ENCODE measurements around the gene FAM124B. TPM values are rescaled to one million over a fixed set of nuclear protein-coding genes. Genes with fewer than 3 reads are reported as not detected.
"Not testable (repeated sequence)": the region's sequence is repeated elsewhere in the genome, so short reads cannot be mapped to it uniquely, and the experiment has no call there.

The FAM124B gene
- total RNA-seq, 2 donors from 2014 or later: 0.78 TPM; not detected in 1

DNA sequence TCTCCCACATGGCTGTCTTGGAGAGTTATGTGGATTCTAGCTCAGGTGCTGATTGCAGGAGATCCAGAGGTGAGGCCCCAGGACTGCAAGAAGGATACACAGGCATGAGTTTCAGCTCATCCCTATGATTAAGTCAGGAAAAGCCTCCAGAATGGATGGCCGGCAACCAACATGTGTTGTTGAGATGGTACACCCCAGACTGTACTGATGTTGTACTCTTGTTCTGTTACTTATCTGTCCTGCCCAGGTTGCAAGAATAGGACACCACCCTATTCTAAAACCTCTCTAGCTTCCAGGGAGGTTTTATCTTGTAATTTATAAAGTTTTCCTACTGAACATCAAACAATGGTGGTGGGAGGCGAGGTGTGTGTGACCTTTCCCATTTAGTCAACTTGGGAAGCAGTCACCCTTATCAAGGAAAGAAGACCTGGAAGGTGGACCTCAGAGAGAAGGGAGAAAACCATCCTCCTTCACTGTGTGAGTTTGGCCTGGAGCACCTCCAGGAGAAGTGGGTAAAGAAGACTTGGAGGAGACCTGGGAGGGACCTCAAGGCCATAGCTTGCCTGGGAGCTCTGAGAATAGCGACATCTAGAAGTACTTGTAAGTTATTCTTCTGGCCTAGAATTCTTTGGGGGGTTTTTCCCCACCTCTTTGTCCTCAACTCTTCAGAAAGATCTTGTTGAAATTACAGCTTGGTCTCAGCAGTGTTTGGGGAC lies 8.6 kb downstream of the FAM124B start:
- TF ChIP-seq, protein P1, sequence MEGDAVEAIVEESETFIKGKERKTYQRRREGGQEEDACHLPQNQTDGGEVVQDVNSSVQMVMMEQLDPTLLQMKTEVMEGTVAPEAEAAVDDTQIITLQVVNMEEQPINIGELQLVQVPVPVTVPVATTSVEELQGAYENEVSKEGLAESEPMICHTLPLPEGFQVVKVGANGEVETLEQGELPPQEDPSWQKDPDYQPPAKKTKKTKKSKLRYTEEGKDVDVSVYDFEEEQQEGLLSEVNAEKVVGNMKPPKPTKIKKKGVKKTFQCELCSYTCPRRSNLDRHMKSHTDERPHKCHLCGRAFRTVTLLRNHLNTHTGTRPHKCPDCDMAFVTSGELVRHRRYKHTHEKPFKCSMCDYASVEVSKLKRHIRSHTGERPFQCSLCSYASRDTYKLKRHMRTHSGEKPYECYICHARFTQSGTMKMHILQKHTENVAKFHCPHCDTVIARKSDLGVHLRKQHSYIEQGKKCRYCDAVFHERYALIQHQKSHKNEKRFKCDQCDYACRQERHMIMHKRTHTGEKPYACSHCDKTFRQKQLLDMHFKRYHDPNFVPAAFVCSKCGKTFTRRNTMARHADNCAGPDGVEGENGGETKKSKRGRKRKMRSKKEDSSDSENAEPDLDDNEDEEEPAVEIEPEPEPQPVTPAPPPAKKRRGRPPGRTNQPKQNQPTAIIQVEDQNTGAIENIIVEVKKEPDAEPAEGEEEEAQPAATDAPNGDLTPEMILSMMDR (IDR thresholded peaks at IDR 0.05): no peak
- TF ChIP-seq POLR2A (IDR thresholded peaks at IDR 0.05): no peak
- Histone ChIP-seq H3K4me1 (no peaks in the 10 kb centered on the region), H3K36me3 (replicated peaks in 1 of 2; ENCODE audit: insufficient read depth in 1 of 2, low read depth in 2 of 2) (no peaks in the 10 kb centered on the region), H3K27ac (no peak overlapping the region), H3K4me3 (no peak overlapping the region), H3K9me3 (no peaks in the 10 kb centered on the region), H3K27me3 (no peaks in the 10 kb centered on the region)
- intact Hi-C loops (cut with DNase I): no loop called here
- ATAC-seq: no peak
- 94 to 95% methylated on average over 3 of the region's 3 CpGs for whole genome bisulfite sequencing, 2 donors
- no peak for DNase-seq

DNA sequence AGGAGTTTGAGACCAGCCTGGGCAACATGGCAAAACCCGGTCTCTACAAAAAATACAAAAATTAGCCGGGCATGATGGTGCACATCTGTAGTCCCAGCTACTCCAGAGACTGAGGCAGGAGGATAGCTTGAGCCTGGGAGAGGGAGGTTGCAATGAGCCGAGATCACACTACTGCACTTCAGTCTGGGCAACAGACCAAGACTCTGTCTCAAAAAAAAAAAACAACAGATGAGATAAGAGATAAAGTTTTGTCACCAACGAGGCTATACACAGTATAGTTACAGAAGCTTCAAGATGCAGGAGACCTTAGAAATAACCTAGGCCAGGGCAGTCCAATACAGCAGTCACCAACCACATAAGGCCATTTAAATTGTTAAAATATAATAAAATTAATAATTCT lies 9.4 kb downstream of the FAM124B start:
- Histone ChIP-seq H3K9me3 (no peaks in the 10 kb centered on the region), H3K4me3 (no peak overlapping the region), H3K27ac (no peak overlapping the region), H3K36me3 (replicated peaks in 1 of 2; ENCODE audit: insufficient read depth in 1 of 2, low read depth in 2 of 2) (no peaks in the 10 kb centered on the region), H3K4me1 (no peaks in the 10 kb centered on the region), H3K27me3 (no peaks in the 10 kb centered on the region)
- ATAC-seq (no peak), DNase-seq (no peak)
- 51 to 56% methylated on average over 4 of the region's 4 CpGs for WGBS, 2 donors
- TF ChIP-seq, protein P1 (IDR thresholded peaks at IDR 0.05): no peak
- intact Hi-C loops (cut with DNase I): no loop called here

DNA sequence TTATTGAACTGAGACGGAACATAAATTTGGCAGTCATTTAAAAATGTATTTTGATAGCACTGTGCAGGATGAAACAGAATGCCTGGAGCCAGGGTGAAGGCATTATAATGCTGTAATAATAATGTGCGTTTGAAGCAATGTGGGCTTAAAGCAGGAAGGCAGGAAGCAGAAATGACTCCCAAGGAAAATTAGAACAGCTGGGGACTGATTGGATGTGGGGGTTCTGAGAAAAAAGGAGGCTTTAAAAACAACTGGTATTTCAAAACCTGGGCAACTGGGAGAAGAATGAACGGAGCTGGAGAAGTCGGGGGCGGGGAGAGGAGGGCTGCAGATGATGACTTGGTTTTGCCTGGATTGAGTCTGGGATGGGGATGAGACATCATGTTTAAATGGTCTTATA lies 12.6 kb downstream of the FAM124B start:
- TF ChIP-seq, protein P1 (IDR thresholded peaks at IDR 0.05): no peak
- no peak for TF ChIP-seq POLR2A (IDR thresholded peaks at IDR 0.05)
- H3K9me3 ChIP-seq: no peaks in the 10 kb centered on the region
- ATAC-seq (no peak), DNase-seq (no peak)
- H3K27ac ChIP-seq: no peak overlapping the region
- no peak overlapping the region for H3K4me3 ChIP-seq
- no peaks in the 10 kb centered on the region for H3K4me1 ChIP-seq
- intact Hi-C loops (cut with DNase I): no loop called here
- H3K36me3 ChIP-seq (replicated peaks in 1 of 2; ENCODE audit: insufficient read depth in 1 of 2, low read depth in 2 of 2): no peaks in the 10 kb centered on the region
- H3K27me3 ChIP-seq: no peaks in the 10 kb centered on the region
- WGBS, 2 donors: 76 to 78% methylated on average over 5 of the region's 5 CpGs

DNA sequence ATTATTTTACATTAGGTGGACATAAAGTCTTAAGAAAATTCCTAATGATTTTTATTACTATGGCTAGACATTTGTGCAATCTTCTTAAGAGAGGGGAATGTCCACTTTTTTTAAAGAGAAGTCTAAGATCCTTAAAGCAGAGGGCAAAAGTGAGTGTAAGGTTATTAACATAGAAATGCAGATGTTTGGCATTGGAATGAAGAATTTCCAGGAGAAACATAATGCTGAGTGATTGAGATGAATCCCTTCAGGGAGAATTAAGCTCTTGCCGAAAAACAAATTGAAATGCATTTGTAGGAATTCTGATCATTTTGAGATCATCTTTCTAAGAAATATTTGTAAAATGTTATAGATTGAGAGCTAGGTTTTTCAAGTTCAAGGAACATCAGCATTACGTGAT lies 15.0 kb downstream of the FAM124B start:
- TF ChIP-seq POLR2A (IDR thresholded peaks at IDR 0.05): no peak
- TF ChIP-seq, protein P1 (IDR thresholded peaks at IDR 0.05): no peak
- WGBS, 2 donors: 76 to 81% methylated on average over 2 of the region's 2 CpGs
- no peaks in the 10 kb centered on the region for H3K36me3 ChIP-seq (replicated peaks in 1 of 2; ENCODE audit: insufficient read depth in 1 of 2, low read depth in 2 of 2)
- DNase-seq: no peak
- ATAC-seq: no peak
- no peaks in the 10 kb centered on the region for H3K9me3 ChIP-seq
- H3K4me1 ChIP-seq: no peaks in the 10 kb centered on the region
- H3K27me3 ChIP-seq: no peaks in the 10 kb centered on the region
- no peak overlapping the region for H3K4me3 ChIP-seq
- intact Hi-C loops (cut with DNase I): no loop called here
- no peak overlapping the region for H3K27ac ChIP-seq

DNA sequence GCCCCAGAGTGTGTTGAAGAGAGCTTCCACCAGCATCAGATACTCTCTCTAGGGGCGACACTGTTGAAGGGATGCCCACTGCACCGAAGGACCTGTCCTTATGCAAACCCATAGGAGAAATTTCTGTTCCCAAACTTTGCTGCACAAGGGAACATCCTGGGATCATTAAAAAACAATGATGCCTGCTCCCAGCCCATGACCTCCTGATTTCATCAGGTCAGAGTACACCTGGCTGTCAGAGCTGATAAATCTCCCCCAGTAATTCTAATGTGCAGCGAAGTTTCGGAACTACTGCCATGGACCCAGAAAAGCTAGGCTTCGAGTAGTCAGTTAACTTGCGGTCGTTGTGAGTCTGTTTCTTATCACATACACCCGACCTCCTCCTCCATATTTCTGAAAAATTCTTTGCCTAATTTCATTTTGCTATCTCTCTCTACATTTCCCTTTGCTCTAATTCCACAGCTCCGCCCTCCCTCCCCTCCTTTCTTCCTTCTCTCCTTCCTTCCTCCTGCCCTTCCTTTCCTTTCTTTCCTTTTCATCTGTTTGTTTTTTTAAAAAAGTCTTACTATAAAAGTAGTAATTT lies 18.8 kb downstream of the FAM124B start:
- TF ChIP-seq, protein P1 (IDR thresholded peaks at IDR 0.05): no peak
- no peak for TF ChIP-seq POLR2A (IDR thresholded peaks at IDR 0.05)
- H3K4me3 ChIP-seq: no peak overlapping the region
- no peaks in the 10 kb centered on the region for H3K27me3 ChIP-seq
- no peaks in the 10 kb centered on the region for H3K9me3 ChIP-seq
- WGBS, 2 donors: 91% methylated on average over 9 of the region's 9 CpGs
- H3K4me1 ChIP-seq: peaks cover 8% of the 10 kb centered on the region
- H3K36me3 ChIP-seq (replicated peaks in 1 of 2; ENCODE audit: insufficient read depth in 1 of 2, low read depth in 2 of 2): no peaks in the 10 kb centered on the region
- DNase-seq: no peak
- ATAC-seq: no peak
- no peak overlapping the region for H3K27ac ChIP-seq
- intact Hi-C loops (cut with DNase I): no loop called here

DNA sequence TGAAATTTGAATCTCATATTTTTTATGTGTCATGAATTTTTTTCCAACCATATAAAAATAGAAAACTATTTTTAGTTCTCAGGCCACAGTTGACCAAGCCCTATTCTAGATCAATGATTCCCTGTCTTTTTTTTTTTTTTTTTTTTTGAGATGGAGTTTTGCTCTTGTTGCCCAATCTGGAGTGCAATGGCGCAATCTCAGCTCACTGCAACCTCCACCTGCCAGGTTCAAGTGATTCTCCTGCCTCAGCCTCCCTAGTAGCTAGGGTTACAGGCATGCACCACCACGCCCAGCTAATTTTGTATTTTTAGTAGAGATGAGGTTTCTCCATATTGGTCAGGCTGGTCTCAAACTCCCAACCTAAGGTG lies 19.6 kb downstream of the FAM124B start:
- H3K4me3 ChIP-seq; H3K27ac ChIP-seq; DNase-seq; ATAC-seq; H3K9me3 ChIP-seq; H3K36me3 ChIP-seq (replicated peaks in 1 of 2; ENCODE audit: insufficient read depth in 1 of 2, low read depth in 2 of 2); H3K4me1 ChIP-seq; H3K27me3 ChIP-seq; intact Hi-C loops (cut with DNase I): not testable (repeated sequence)
- WGBS, 2 donors: 83 to 84% methylated on average over 2 of the region's 2 CpGs
